ENCODE measurements around the gene DNAJC5.

DNAJC5 gene

GRCh38 chr20:63940472-63941266 lies 45.7 kb downstream of the DNAJC5 start:
- no peak for DNase-seq (ENCODE audit: low read depth in 3 of 3)

- DNase-seq (ENCODE audit: low read depth in 3 of 3) = peak in 2 of 3 donors; percentile 58 to 62
Measured at GRCh38 chr20:63941282-63942081, 46.6 kb downstream of the DNAJC5 start.

GRCh38 chr20:63942250-63942951 lies 47.5 kb downstream of the DNAJC5 start:
- DNase-seq (ENCODE audit: low read depth in 3 of 3) = peak in 1 of 3 donors; percentile 57

GRCh38 chr20:63942969-63943807 lies 48.3 kb downstream of the DNAJC5 start:
- DNase-seq (ENCODE audit: low read depth in 3 of 3) = no peak

GRCh38 chr20:63943808-63944077 lies 48.8 kb downstream of the DNAJC5 start:
- no peak for DNase-seq (ENCODE audit: low read depth in 3 of 3)

GRCh38 chr20:63944078-63944941 lies 49.4 kb downstream of the DNAJC5 start:
- no peak for DNase-seq (ENCODE audit: low read depth in 3 of 3)

- DNase-seq (ENCODE audit: low read depth in 3 of 3) = no peak
Measured at GRCh38 chr20:63945031-63945658, 50.2 kb downstream of the DNAJC5 start.

- DNase-seq (ENCODE audit: low read depth in 3 of 3) = no peak
Measured at GRCh38 chr20:63945921-63946920, 51.3 kb downstream of the DNAJC5 start.

- no peak for DNase-seq (ENCODE audit: low read depth in 3 of 3)
Measured at GRCh38 chr20:63946986-63947637, 52.2 kb downstream of the DNAJC5 start.

- no peak for DNase-seq (ENCODE audit: low read depth in 3 of 3)
Measured at GRCh38 chr20:63947638-63948456, 52.9 kb downstream of the DNAJC5 start.

GRCh38 chr20:63950701-63951397 lies 55.9 kb downstream of the DNAJC5 start:
- no peak for DNase-seq (ENCODE audit: low read depth in 3 of 3)

- no peak for DNase-seq (ENCODE audit: low read depth in 3 of 3)
Measured at GRCh38 chr20:63951398-63952209, 56.7 kb downstream of the DNAJC5 start.

GRCh38 chr20:63952210-63952535 lies 57.2 kb downstream of the DNAJC5 start:
- DNase-seq (ENCODE audit: low read depth in 3 of 3) = no peak

GRCh38 chr20:63952769-63953168 lies 57.8 kb downstream of the DNAJC5 start:
- DNase-seq (ENCODE audit: low read depth in 3 of 3) = no peak

- no peak for DNase-seq (ENCODE audit: low read depth in 3 of 3)
Measured at GRCh38 chr20:63953764-63954429, 59.0 kb downstream of the DNAJC5 start.
